Naive thymus-derived CD8-positive, alpha-beta T cell (primary cell): Measurements from ENCODE around the gene RINT1. TPM values are rescaled to one million over a fixed set of nuclear protein-coding genes. Genes with fewer than 3 reads are reported as not detected.

Experiments
- ATAC-seq, 2 donors: fragments of 150-1000 bp; cut with Tn5 transposase in 1 of 2; sonication (Bioruptor Pico), chemical (Tn5 transposase) in 1 of 2; 1 replicate in 1 of 2; 2 replicates in 1 of 2; pipeline ENCODE4 v1.10.0; 2021; ENCODE audit warnings: mild to moderate bottlenecking in 2 of 2, moderate library complexity in 2 of 2
- POLR2A ChIA-PET: fragments of 350-600 bp; sonication (Branson Sonifier 250); formaldehyde crosslinking; loops from one replicate; lab custom pipeline; 2021; ENCODE audit warnings: antibody characterized with exemption; lab: Charles Lee
- DNase-seq, 10 donors: peaks; one replicate each; pipeline versions ENCODE4 v3.0.0 to v3.0.0-alpha.2; 2020 to 2022
- H3K27ac Mint-ChIP-seq, 10 donors: one replicate each; pipeline ENCODE4 v1.8.0; 2020 to 2022; ENCODE audit warnings: mild to moderate bottlenecking in 10 of 10, mixed read lengths in 10 of 10, moderate library complexity in 4 of 10, inconsistent platforms in 1 of 10
- H3K27me3 Mint-ChIP-seq, 5 donors: one replicate each; pipeline ENCODE4 v1.8.0; 2021 to 2022; ENCODE audit warnings: mixed read lengths in 5 of 5
- H3K36me3 Mint-ChIP-seq, 3 donors: one replicate each; pipeline ENCODE4 v1.8.0; 2020 to 2022; ENCODE audit warnings: mixed read lengths in 3 of 3, mild to moderate bottlenecking in 2 of 3, inconsistent platforms in 1 of 3
- H3K4me1 Mint-ChIP-seq, 4 donors: one replicate each; pipeline ENCODE4 v1.8.0; 2021 to 2022; ENCODE audit warnings: mixed read lengths in 4 of 4
- H3K4me3 Mint-ChIP-seq, 10 donors: one replicate each; pipeline ENCODE4 v1.8.0; 2020 to 2022; ENCODE audit warnings: mild to moderate bottlenecking in 10 of 10, mixed read lengths in 10 of 10, moderate library complexity in 6 of 10, inconsistent platforms in 1 of 10
- H3K9me3 Mint-ChIP-seq, 9 donors: one replicate each; pipeline ENCODE4 v1.8.0; 2020 to 2022; ENCODE audit warnings: mixed read lengths in 9 of 9, mild to moderate bottlenecking in 3 of 9, inconsistent platforms in 1 of 9, moderate library complexity in 1 of 9
- polyA plus RNA-seq, 3 donors: library from polyadenylated mRNA; unstranded; fragments of 300-500 nt; fragmentation: Illumina TruSeq; gene quantifications; one replicate each; pipeline ENCODE4 v1.2.3, GENCODE V29; 2021
- total RNA-seq, 8 experiments: library from RNA in 2 of 8; stranded (reverse) in 2 of 8; gene quantifications; one replicate each; pipeline ENCODE4 v1.2.3 and lab custom pipeline; 2021 to 2026

The RINT1 gene
- total and polyA plus RNA-seq, 5 experiments from 2014 or later, result 15.0 to 31.5 (median 17.5) TPM

DNA sequence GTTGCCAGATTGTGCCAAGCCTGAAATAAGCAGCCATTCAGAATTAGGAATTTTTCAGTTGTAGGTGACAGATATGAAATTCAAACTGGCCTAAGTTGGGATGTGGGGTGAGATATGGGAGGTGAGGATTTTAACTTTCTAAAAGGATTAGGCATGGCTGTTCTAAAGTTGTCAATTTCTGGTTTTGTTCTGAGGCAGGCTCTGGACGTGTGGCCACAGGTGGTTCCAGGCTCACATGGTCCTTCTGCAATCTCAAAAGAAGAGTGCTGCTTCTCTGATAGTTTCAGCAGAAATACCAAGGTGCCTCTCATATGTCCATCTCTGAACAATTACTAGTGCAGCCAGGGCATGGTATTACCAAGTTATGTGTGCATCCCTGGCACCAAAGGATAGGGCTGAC, 27.9 kb downstream of the RINT1 start:
- Mint-ChIP-seq H3K27me3 (no peaks in the 10 kb centered on the region), H3K27ac (peak overlapping the region in 3 of 10 donors; percentile 31 to 68 (median 63)), H3K4me3 (no peak overlapping the region), H3K36me3 (peaks cover 0 to 71% (median 12%) of the 10 kb centered on the region in 3 donors), H3K4me1 (peaks cover 0 to 2% (median under 1%) of the 10 kb centered on the region in 4 donors), H3K9me3 (no peaks in the 10 kb centered on the region)
- POLR2A ChIA-PET, result no interaction called here
- DNase-seq, result no peak
- ATAC-seq, result no peak

DNA sequence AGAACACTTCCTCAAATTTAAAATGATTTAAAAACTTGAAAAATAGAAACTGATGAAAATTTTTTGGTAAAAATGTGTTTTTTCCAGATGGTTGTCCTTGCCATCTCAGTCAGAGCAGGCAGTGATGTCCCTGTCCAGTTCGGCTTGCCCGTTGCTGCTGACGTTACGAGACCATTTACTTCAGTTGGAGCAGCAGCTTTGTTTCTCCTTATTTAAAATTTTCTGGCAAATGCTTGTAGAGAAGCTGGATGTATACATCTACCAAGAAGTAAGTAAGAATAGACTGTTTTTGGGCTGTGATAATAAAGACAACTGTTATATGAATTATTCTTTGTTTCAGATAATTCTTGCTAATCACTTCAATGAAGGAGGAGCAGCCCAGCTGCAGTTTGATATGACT, 33.2 kb downstream of the RINT1 start:
- Mint-ChIP-seq H3K36me3 (peaks cover 4 to 86% (median 30%) of the 10 kb centered on the region in 3 donors), H3K27ac (no peak overlapping the region), H3K4me1 (peaks cover 0 to 2% (median under 1%) of the 10 kb centered on the region in 4 donors), H3K9me3 (no peaks in the 10 kb centered on the region), H3K4me3 (no peak overlapping the region), H3K27me3 (no peaks in the 10 kb centered on the region)
- POLR2A ChIA-PET, result no interaction called here
- no peak for DNase-seq
- no peak for ATAC-seq

DNA sequence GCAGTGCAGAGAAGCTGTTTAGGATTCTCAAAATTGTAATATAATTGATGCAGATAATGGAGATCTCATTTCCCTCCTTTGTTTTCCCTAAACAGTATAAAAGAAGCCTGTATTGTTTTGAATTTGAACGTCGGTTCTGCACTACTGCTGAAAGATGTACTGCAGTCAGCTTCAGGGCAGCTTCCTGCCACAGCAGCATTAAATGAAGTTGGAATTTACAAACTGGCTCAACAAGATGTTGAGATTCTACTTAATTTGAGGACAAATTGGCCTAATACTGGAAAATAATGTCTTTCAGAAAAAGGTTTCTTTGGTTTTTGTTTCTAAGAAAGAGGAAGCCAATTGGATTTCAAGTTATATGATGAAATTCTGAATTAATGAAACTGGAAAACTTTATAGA, 35.0 kb downstream of the RINT1 start:
- DNase-seq (no peak), ATAC-seq (no peak)
- POLR2A ChIA-PET, result no interaction called here
- no peaks in the 10 kb centered on the region for H3K9me3 Mint-ChIP-seq
- H3K27me3 Mint-ChIP-seq, result no peaks in the 10 kb centered on the region
- peaks cover 4 to 76% (median 31%) of the 10 kb centered on the region in 3 donors for H3K36me3 Mint-ChIP-seq
- peaks cover 0 to 2% (median under 1%) of the 10 kb centered on the region in 4 donors for H3K4me1 Mint-ChIP-seq
- no peak overlapping the region for H3K27ac Mint-ChIP-seq
- H3K4me3 Mint-ChIP-seq, result no peak overlapping the region

DNA sequence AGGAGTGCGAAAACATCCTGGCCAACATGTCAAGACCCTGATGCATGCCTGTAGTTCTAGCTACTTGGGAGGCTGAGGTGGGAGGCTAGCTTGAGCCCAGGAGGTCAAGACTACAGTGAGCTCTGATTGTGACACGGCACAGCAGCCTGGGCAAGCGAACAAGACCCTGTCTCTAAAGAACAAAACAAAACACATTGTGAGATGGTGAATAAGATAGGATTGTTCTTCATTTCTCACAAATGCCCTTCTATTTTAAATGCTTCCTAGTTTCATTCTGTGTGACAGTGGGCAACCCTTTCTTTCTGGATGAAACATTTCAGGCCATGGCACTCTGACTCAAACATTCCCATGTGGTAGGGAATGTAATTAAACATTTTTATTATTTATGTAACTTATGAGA, 35.8 kb downstream of the RINT1 start:
- Mint-ChIP-seq H3K9me3 (no peaks in the 10 kb centered on the region), H3K36me3 (peaks cover 4 to 68% (median 28%) of the 10 kb centered on the region in 3 donors), H3K4me1 (peaks cover 0 to 2% (median under 1%) of the 10 kb centered on the region in 4 donors), H3K27me3 (no peaks in the 10 kb centered on the region), H3K4me3 (no peak overlapping the region), H3K27ac (no peak overlapping the region)
- POLR2A ChIA-PET, result no interaction called here
- ATAC-seq (no peak), DNase-seq (no peak)

DNA sequence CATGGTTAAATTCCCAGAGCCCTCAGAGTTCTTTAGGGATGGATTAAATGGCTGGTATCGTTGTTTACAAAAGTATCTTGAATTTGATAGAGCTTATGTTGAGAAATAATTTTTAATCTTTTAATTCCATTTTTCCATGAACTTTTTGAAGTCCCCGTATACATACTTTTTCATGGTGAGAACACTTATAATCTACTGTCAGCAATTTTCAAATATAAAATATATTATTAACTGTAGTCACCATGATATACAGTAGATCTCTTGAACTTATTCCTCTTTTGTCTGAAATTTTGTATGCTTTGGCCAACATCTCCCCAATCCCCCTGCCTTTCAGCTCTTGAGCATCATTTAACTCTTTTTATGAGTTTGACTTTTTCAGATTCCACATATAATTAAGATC, 39.9 kb downstream of the RINT1 start:
- H3K9me3 Mint-ChIP-seq, result peaks cover 0 to 4% (median 0%) of the 10 kb centered on the region in 9 donors
- peaks cover 4 to 32% (median 17%) of the 10 kb centered on the region in 3 donors for H3K36me3 Mint-ChIP-seq
- H3K27ac Mint-ChIP-seq, result no peak overlapping the region
- no peaks in the 10 kb centered on the region for H3K27me3 Mint-ChIP-seq
- H3K4me1 Mint-ChIP-seq, result no peaks in the 10 kb centered on the region
- DNase-seq, result no peak
- no peak overlapping the region for H3K4me3 Mint-ChIP-seq
- POLR2A ChIA-PET, result no interaction called here
- no peak for ATAC-seq

DNA sequence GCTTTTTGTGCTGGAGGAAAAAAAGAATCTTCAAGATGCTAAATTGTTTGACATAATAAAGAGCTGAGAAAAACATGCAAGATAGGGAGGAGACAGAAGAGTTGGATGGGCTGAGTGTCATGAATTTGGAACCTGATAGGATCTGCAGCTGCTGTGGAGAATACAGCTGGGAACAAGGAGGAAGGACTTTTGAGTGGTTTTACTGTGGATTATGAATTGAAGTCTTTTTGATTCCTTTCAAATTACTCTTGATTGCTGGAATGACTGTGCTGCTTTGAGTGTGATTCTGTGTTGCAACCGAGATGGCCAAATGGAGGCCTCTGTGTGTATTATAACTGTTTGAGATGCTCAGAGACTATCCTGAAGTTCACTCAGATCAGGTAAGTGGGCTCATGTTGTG, 45.2 kb downstream of the RINT1 start:
- DNase-seq (no peak), ATAC-seq (no peak)
- H3K4me1 Mint-ChIP-seq, result peaks cover 0 to 9% (median 7%) of the 10 kb centered on the region in 4 donors
- peaks cover 0 to 4% (median 0%) of the 10 kb centered on the region in 9 donors for H3K9me3 Mint-ChIP-seq
- no peak overlapping the region for H3K4me3 Mint-ChIP-seq
- POLR2A ChIA-PET, result no interaction called here
- peaks cover under 1 to 18% (median 4%) of the 10 kb centered on the region in 5 donors for H3K27me3 Mint-ChIP-seq
- H3K27ac Mint-ChIP-seq, result no peak overlapping the region
- peaks cover 1 to 4% (median 2%) of the 10 kb centered on the region in 3 donors for H3K36me3 Mint-ChIP-seq

DNA sequence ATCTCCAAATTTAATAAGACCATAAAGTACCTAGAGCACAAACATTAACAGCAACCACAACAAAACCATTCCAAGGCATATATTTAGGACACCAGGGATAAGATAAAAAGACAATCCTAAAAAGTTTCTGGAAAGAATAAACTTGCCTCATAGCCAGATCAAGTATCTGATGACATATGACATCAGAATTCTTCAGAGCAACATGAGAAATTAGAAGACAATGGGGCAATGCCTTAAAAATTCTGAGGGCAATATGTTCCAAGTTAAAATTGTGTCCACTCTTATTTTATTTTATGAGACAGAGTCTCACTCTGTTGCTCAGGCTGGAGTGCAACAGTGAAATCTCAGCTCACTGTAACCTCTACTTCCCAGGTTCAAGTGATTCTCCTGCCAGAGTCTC, 46.5 kb downstream of the RINT1 start:
- POLR2A ChIA-PET, result no interaction called here
- no peak for ATAC-seq

DNA sequence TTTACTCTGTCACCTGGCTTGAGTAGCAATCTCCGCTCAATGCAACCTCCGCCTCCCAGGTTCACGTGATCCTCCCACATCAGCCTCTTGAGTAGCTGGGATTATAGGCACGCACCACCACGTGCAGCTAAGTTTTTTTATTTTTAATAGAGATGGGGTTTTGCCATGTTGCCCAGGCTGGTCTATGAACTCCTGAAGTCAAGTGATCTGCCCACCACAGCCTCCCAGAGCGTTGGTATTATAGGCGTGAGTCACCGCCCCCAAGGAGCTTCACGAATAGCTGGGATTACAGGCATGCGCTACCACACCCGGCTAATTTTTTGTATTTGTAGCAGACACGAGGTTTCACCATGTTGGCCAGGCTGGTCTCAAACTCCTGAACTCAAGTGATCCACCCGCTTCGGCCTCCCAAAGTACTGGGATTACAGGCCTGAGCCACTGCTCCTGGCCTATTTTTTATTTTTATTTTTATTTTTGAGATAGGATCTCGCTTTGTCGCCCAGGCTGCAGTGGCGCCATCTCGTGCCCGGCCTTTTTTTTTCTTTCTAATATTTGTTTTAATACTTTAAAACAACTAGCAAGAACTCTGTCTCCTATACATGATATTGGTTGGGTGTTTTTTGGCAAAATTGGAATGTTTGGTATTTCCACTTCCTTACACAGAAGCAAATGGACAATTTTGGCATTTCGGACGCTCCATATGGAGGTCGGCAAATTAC, 48.2 kb downstream of the RINT1 start:
- POLR2A ChIA-PET, result no interaction called here
- no peak for DNase-seq
- no peak for ATAC-seq
- H3K27ac Mint-ChIP-seq, result no peak overlapping the region
- H3K4me3 Mint-ChIP-seq, result peak overlapping the region in 3 of 10 donors; percentile 44 to 77 (median 70)
- peaks cover 2 to 26% (median 10%) of the 10 kb centered on the region in 5 donors for H3K27me3 Mint-ChIP-seq
- H3K9me3 Mint-ChIP-seq, result peaks cover 0 to 15% (median 5%) of the 10 kb centered on the region in 9 donors
- H3K36me3 Mint-ChIP-seq, result peaks cover 0 to 13% (median 13%) of the 10 kb centered on the region in 3 donors
- H3K4me1 Mint-ChIP-seq, result peaks cover 3 to 9% (median 7%) of the 10 kb centered on the region in 4 donors

More for the DNA sequence above, 46.5 kb downstream of the RINT1 start:
- peaks cover 2 to 6% (median 4%) of the 10 kb centered on the region in 3 donors for H3K36me3 Mint-ChIP-seq
- DNase-seq, result no peak
- H3K4me1 Mint-ChIP-seq, result peaks cover 3 to 9% (median 7%) of the 10 kb centered on the region in 4 donors
- H3K4me3 Mint-ChIP-seq, result no peak overlapping the region
- H3K27ac Mint-ChIP-seq, result no peak overlapping the region
- H3K27me3 Mint-ChIP-seq, result peaks cover 2 to 26% (median 10%) of the 10 kb centered on the region in 5 donors
- H3K9me3 Mint-ChIP-seq, result peaks cover 0 to 4% (median 0%) of the 10 kb centered on the region in 9 donors

DNA sequence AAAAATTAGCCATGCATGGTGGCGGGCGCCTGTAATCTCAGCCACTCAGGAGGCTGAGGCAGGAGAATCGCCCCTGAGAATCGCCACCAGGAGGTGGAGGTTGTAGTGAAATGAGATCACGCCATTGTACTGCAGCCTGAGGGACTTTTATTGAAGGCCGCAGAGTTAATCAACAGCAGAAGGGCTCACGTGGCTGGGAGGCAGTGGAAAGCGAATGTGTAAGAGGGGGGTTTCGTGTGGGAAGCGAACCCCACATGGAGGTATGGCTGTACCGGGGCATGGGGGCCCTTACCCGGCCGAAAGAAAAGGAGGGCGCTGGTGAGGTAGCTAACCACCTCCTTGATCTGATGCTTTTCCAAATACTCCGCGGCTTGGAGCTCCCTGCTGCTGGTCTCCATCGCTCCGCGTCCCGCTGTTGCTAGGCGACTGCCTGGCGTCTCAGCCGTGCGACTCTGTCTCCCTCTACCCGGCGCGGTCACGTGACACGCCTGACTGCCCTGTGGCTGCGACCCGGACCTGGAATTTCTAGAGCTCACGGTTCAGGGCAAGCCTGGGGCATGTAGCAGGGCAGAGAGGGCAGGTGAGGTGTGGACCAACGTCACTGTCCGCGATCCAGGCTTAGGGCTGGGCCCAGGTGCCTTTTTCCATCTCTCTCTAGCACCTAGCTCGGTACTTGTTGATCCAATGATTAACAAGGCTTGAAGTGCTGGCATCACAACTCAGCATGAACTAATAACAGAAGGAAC, 49.2 kb downstream of the RINT1 start, which contains the start of gene EFCAB10:
Gene EFCAB10 (minus strand): TSS at position 428 of the 746 bp plus-strand sequence. CDS start 30 bp downstream, at position 398.
- H3K36me3 Mint-ChIP-seq, result peaks cover 0 to 14% (median 13%) of the 10 kb centered on the region in 3 donors
- peak within 1 kb of the TSS; percentile 63 to 84 (median 78) for H3K4me3 Mint-ChIP-seq
- peak within 1 kb of the TSS in 2 of 10 donors; percentile 59 to 79 for H3K27ac Mint-ChIP-seq
- peaks cover 3 to 9% (median 7%) of the 10 kb centered on the region in 4 donors for H3K4me1 Mint-ChIP-seq
- POLR2A ChIA-PET, result no interaction called here
- H3K9me3 Mint-ChIP-seq, result peaks cover 0 to 16% (median 5%) of the 10 kb centered on the region in 9 donors
- peak; percentile 59 to 65 for ATAC-seq
- H3K27me3 Mint-ChIP-seq, result peaks cover 2 to 26% (median 10%) of the 10 kb centered on the region in 5 donors
- peak; percentile 6 to 66 (median 22) for DNase-seq

DNA sequence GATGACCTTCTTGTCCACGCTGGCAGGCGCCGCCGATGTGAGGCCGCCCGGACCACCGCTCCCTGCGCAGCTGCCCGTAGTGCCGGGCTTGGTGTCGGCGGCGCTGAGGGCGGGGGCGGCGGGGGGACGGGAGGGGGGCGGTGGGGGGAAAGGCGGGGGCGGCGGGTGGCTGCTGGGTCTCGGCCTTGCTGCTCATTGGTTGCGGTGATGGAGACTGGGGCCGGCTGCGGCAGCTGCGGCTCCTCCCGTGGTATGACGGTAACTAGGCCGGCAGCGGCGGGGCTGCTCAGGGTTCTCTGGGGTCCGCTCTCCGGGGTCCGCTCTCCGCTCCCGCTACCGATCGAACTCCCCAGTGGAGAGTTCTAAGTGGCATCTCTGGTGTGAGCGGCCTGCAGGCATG, 51.1 kb downstream of the RINT1 start:
- DNase-seq, result no peak
- H3K27me3 Mint-ChIP-seq, result peaks cover 2 to 26% (median 10%) of the 10 kb centered on the region in 5 donors
- no peak overlapping the region for H3K27ac Mint-ChIP-seq
- peaks cover 0 to 16% (median 5%) of the 10 kb centered on the region in 9 donors for H3K9me3 Mint-ChIP-seq
- POLR2A ChIA-PET, result no interaction called here
- H3K4me1 Mint-ChIP-seq, result peaks cover 3 to 14% (median 11%) of the 10 kb centered on the region in 4 donors
- H3K36me3 Mint-ChIP-seq, result peaks cover 0 to 14% (median 13%) of the 10 kb centered on the region in 3 donors
- ATAC-seq, result no peak
- H3K4me3 Mint-ChIP-seq, result no peak overlapping the region

DNA sequence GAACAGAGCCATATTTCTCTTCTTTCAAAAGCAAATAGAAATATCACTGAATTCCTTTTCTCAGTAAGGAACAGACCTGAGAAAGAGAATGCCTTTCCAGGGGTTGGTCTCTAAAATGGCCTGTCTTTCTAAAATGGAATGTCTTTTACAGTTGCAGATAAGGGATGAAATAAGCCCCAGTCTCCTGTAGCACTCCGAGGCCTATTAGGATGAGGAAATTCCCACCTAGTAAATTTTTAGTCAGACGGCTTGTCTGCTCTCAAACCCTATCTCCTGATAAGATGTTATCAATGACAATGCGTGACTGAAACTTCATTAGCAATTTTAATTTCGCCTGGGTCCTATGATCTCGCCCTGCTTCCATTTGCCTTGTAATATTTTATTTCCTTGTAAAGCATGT, 52.2 kb downstream of the RINT1 start:
- H3K9me3 Mint-ChIP-seq, result peaks cover 0 to 16% (median 5%) of the 10 kb centered on the region in 9 donors
- H3K27ac Mint-ChIP-seq, result no peak overlapping the region
- H3K36me3 Mint-ChIP-seq, result peaks cover 0 to 14% (median 13%) of the 10 kb centered on the region in 3 donors
- DNase-seq, result no peak
- POLR2A ChIA-PET, result no interaction called here
- ATAC-seq, result no peak
- H3K27me3 Mint-ChIP-seq, result peaks cover 2 to 26% (median 10%) of the 10 kb centered on the region in 5 donors
- H3K4me1 Mint-ChIP-seq, result peaks cover 6 to 22% (median 17%) of the 10 kb centered on the region in 4 donors
- H3K4me3 Mint-ChIP-seq, result no peak overlapping the region

DNA sequence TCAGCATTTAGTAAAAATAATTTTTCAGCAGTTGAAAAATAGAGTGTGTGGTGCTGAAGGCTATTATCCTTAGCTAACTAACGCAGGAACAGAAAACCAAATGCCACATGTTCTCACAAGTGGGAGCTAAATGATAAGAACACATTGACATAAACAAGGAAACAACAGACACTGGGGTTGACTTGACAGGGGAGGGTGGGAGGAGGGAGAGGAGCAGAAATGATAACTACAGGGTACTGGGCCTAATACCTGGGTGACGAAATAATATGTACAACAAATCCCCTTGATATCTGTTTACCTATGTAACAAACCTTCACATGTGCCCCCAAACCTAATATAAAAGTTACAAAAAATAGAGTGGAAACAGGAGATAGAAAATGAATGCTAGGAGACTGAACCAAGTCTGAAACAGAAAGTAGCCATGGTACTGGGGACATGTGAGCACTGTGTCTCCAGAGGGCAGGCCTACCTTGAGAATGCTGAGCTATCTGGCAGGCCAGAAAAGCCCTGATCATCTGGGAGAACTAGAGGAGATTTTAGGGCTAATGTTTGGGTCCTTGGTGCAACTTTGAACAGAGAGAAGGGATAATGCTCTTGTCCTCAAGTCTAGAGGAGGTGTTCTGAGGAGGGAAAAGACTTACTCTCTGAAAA, 54.0 kb downstream of the RINT1 start:
- Mint-ChIP-seq H3K36me3 (peaks cover 0 to 13% (median 10%) of the 10 kb centered on the region in 3 donors), H3K27me3 (peaks cover 2 to 21% (median 10%) of the 10 kb centered on the region in 5 donors), H3K27ac (peak overlapping the region in 1 of 10 donors; percentile 29), H3K4me3 (no peak overlapping the region), H3K4me1 (peaks cover 8 to 24% (median 19%) of the 10 kb centered on the region in 4 donors), H3K9me3 (peaks cover 0 to 16% (median 5%) of the 10 kb centered on the region in 9 donors)
- ATAC-seq (no peak), DNase-seq (no peak)
- POLR2A ChIA-PET, result no interaction called here
